ENCODE measurements around the gene SQOR.
A peak's percentile ranks its signal among the peaks of the same experiment; 100 is the strongest.

SQOR gene

GRCh38 chr15:45606841-45607240 lies 28.0 kb upstream of the SQOR start:
- Mint-ChIP-seq H3K36me3 (peaks cover 44 to 46% of the 10 kb centered on the region in 2 donors), H3K27ac (peak overlapping the region; percentile 93), H3K4me3 (peak overlapping the region; percentile 46 to 70), H3K27me3 (no peaks in the 10 kb centered on the region), H3K4me1 (peaks cover 17 to 58% of the 10 kb centered on the region in 2 donors), H3K9me3 (peaks cover 2 to 4% of the 10 kb centered on the region in 2 donors)
- DNase-seq (no peak), ATAC-seq (replicated peaks) (peak; percentile 31 to 45)

- no peaks in the 10 kb centered on the region for H3K9me3 Mint-ChIP-seq
- no peaks in the 10 kb centered on the region for H3K27me3 Mint-ChIP-seq
- DNase-seq (no peak), ATAC-seq (replicated peaks) (no peak)
- peaks cover 21 to 23% of the 10 kb centered on the region in 2 donors for H3K36me3 Mint-ChIP-seq
- no peak overlapping the region for H3K4me3 Mint-ChIP-seq
- H3K4me1 Mint-ChIP-seq, result peaks cover 8 to 29% of the 10 kb centered on the region in 2 donors
- no peak overlapping the region for H3K27ac Mint-ChIP-seq
Measured at GRCh38 chr15:45611305-45611704, 23.5 kb upstream of the SQOR start.

- Mint-ChIP-seq H3K36me3 (peaks cover 9 to 14% of the 10 kb centered on the region in 2 donors), H3K27me3 (no peaks in the 10 kb centered on the region), H3K27ac (no peak overlapping the region), H3K4me1 (peaks cover 2 to 16% of the 10 kb centered on the region in 2 donors), H3K9me3 (no peaks in the 10 kb centered on the region), H3K4me3 (no peak overlapping the region)
- ATAC-seq (replicated peaks), result peak in 1 of 2 donors; percentile 28
- no peak for DNase-seq
Measured at GRCh38 chr15:45612790-45613415, 21.9 kb upstream of the SQOR start.

- H3K27me3 Mint-ChIP-seq, result no peaks in the 10 kb centered on the region
- DNase-seq, result no peak
Measured at GRCh38 chr15:45616901-45617323, 17.9 kb upstream of the SQOR start.

GRCh38 chr15:45618813-45619212 lies 16.0 kb upstream of the SQOR start:
- Mint-ChIP-seq H3K27ac (no peak overlapping the region), H3K9me3 (peaks cover 4% of the 10 kb centered on the region in 2 donors), H3K4me3 (no peak overlapping the region), H3K4me1 (no peaks in the 10 kb centered on the region), H3K27me3 (no peaks in the 10 kb centered on the region), H3K36me3 (peaks cover 10 to 15% of the 10 kb centered on the region in 2 donors)
- ATAC-seq (replicated peaks) (peak; percentile 27 to 56), DNase-seq (no peak)

More at GRCh38 chr15:45616901-45617323, 17.9 kb upstream of the SQOR start:
- Mint-ChIP-seq H3K36me3 (no peaks in the 10 kb centered on the region), H3K27ac (no peak overlapping the region), H3K4me1 (peaks cover 0 to 2% of the 10 kb centered on the region in 2 donors), H3K4me3 (no peak overlapping the region), H3K9me3 (no peaks in the 10 kb centered on the region)
- ATAC-seq (replicated peaks), result no peak

- DNase-seq, result no peak
- peaks cover 11 to 20% of the 10 kb centered on the region in 2 donors for H3K9me3 Mint-ChIP-seq
- no peak overlapping the region for H3K4me3 Mint-ChIP-seq
- no peaks in the 10 kb centered on the region for H3K27me3 Mint-ChIP-seq
- no peak overlapping the region for H3K27ac Mint-ChIP-seq
- peaks cover 4 to 5% of the 10 kb centered on the region in 2 donors for H3K4me1 Mint-ChIP-seq
- no peak for ATAC-seq (replicated peaks)
- H3K36me3 Mint-ChIP-seq, result peaks cover 9 to 11% of the 10 kb centered on the region in 2 donors
Measured at GRCh38 chr15:45628136-45628535, 6.7 kb upstream of the SQOR start.

- H3K4me3 Mint-ChIP-seq, result no peak overlapping the region
- DNase-seq, result no peak
- peaks cover 6 to 14% of the 10 kb centered on the region in 2 donors for H3K4me1 Mint-ChIP-seq
- H3K36me3 Mint-ChIP-seq, result peaks cover 4 to 6% of the 10 kb centered on the region in 2 donors
- H3K27ac Mint-ChIP-seq, result no peak overlapping the region
- H3K9me3 Mint-ChIP-seq, result peaks cover 6 to 14% of the 10 kb centered on the region in 2 donors
- no peaks in the 10 kb centered on the region for H3K27me3 Mint-ChIP-seq
- ATAC-seq (replicated peaks), result no peak
Measured at GRCh38 chr15:45630917-45631691, 3.7 kb upstream of the SQOR start.

- Mint-ChIP-seq H3K36me3 (peaks cover 3 to 4% of the 10 kb centered on the region in 2 donors), H3K27ac (no peak overlapping the region), H3K4me3 (no peak overlapping the region), H3K4me1 (peaks cover 6 to 15% of the 10 kb centered on the region in 2 donors), H3K27me3 (no peaks in the 10 kb centered on the region), H3K9me3 (peaks cover 4 to 9% of the 10 kb centered on the region in 2 donors)
- ATAC-seq (replicated peaks), result no peak
- DNase-seq, result no peak
Measured at GRCh38 chr15:45631776-45632175, 3.1 kb upstream of the SQOR start.

GRCh38 chr15:45635191-45635638 lies 386 bp downstream of the SQOR start:
- Mint-ChIP-seq H3K4me1 (peaks cover 21 to 32% of the 10 kb centered on the region in 2 donors), H3K27ac (peak overlapping the region; percentile 96), H3K36me3 (peaks cover 8 to 9% of the 10 kb centered on the region in 2 donors), H3K9me3 (no peaks in the 10 kb centered on the region), H3K27me3 (no peaks in the 10 kb centered on the region), H3K4me3 (peak overlapping the region; percentile 94 to 99)
- ATAC-seq (replicated peaks) (peak; percentile 68 to 70), DNase-seq (peak; percentile 60)

GRCh38 chr15:45635763-45636292 lies 999 bp downstream of the SQOR start:
- ATAC-seq (replicated peaks) (no peak), DNase-seq (no peak)
- Mint-ChIP-seq H3K27ac (peak overlapping the region; percentile 96), H3K27me3 (no peaks in the 10 kb centered on the region), H3K4me1 (peaks cover 21 to 32% of the 10 kb centered on the region in 2 donors), H3K9me3 (no peaks in the 10 kb centered on the region), H3K36me3 (peaks cover 8 to 9% of the 10 kb centered on the region in 2 donors), H3K4me3 (peak overlapping the region; percentile 94 to 99)

GRCh38 chr15:45637141-45637540 lies 2.3 kb downstream of the SQOR start:
- H3K4me1 Mint-ChIP-seq, result peaks cover 21 to 38% of the 10 kb centered on the region in 2 donors
- peaks cover 9 to 11% of the 10 kb centered on the region in 2 donors for H3K36me3 Mint-ChIP-seq
- ATAC-seq (replicated peaks) (no peak), DNase-seq (no peak)
- no peaks in the 10 kb centered on the region for H3K9me3 Mint-ChIP-seq
- H3K4me3 Mint-ChIP-seq, result peak overlapping the region; percentile 64 to 76
- peak overlapping the region; percentile 89 for H3K27ac Mint-ChIP-seq
- H3K27me3 Mint-ChIP-seq, result no peaks in the 10 kb centered on the region

- H3K36me3 Mint-ChIP-seq, result peaks cover 11 to 14% of the 10 kb centered on the region in 2 donors
- peak overlapping the region; percentile 89 for H3K27ac Mint-ChIP-seq
- H3K4me1 Mint-ChIP-seq, result peaks cover 23 to 42% of the 10 kb centered on the region in 2 donors
- ATAC-seq (replicated peaks) (peak; percentile 54 to 57), DNase-seq (peak; percentile 29)
- peak overlapping the region; percentile 64 to 76 for H3K4me3 Mint-ChIP-seq
- no peaks in the 10 kb centered on the region for H3K27me3 Mint-ChIP-seq
- H3K9me3 Mint-ChIP-seq, result no peaks in the 10 kb centered on the region
Measured at GRCh38 chr15:45637552-45638033, 2.8 kb downstream of the SQOR start.

GRCh38 chr15:45640616-45641015 lies 5.8 kb downstream of the SQOR start:
- H3K4me3 Mint-ChIP-seq, result no peak overlapping the region
- no peaks in the 10 kb centered on the region for H3K27me3 Mint-ChIP-seq
- H3K27ac Mint-ChIP-seq, result peak overlapping the region; percentile 20
- ATAC-seq (replicated peaks) (no peak), DNase-seq (no peak)
- no peaks in the 10 kb centered on the region for H3K9me3 Mint-ChIP-seq
- peaks cover 13 to 16% of the 10 kb centered on the region in 2 donors for H3K36me3 Mint-ChIP-seq
- H3K4me1 Mint-ChIP-seq, result peaks cover 39 to 64% of the 10 kb centered on the region in 2 donors

GRCh38 chr15:45641374-45641781 lies 6.5 kb downstream of the SQOR start:
- Mint-ChIP-seq H3K4me3 (no peak overlapping the region), H3K9me3 (no peaks in the 10 kb centered on the region)
- ATAC-seq (replicated peaks), result no peak

More at GRCh38 chr15:45641374-45641781, 6.5 kb downstream of the SQOR start:
- DNase-seq, result no peak
- no peak overlapping the region for H3K27ac Mint-ChIP-seq
- H3K36me3 Mint-ChIP-seq, result peaks cover 13 to 16% of the 10 kb centered on the region in 2 donors
- peaks cover 40 to 63% of the 10 kb centered on the region in 2 donors for H3K4me1 Mint-ChIP-seq
- no peaks in the 10 kb centered on the region for H3K27me3 Mint-ChIP-seq
